GM12872 (cell line): ENCODE measurements around the gene THBD.

ENCODE experiments used
- TF ChIP-seq, protein P1 (sequence below): IDR thresholded peaks from 3 replicates; pipeline ENCODE4 v1.5.1; 2011; ENCODE audit warnings: low read depth, mild to moderate bottlenecking, low read length, moderate library complexity; ENCODE audit not compliant: insufficient read depth

Gene THBD

DNA sequence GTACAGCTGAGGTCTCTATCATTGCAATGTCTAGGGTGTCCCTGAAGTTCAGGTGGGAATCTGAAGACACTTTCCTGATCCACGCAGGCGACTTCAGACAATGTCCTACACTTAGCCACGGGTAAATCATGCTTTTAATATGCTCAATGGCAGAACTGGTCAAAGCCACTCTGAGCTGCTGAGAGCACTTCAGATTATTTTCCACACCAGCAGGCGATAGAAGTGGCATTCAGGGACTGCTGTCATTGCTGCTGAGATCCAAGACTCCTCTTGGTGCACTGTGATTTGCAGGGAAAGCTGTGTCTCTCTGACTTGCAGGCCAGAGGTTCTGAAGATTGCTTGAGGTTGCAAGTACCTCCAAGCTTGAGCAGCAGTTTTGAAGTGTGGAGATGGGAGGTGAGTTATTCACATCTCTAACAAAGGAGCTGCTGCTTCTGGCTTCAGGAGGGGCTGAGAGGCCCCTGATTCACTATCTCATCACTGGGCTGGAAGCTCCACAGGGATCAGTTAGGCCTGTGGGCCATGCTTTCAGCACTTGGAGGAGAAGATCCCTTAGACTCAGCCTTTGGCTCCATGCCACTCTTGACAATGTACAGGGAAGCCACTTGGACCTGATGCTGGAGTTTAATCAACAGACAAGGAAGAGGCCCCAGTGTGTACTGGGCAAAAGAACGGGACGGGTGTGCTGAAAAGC is 17.3 kb downstream of the THBD start:
- TF ChIP-seq, protein P1, sequence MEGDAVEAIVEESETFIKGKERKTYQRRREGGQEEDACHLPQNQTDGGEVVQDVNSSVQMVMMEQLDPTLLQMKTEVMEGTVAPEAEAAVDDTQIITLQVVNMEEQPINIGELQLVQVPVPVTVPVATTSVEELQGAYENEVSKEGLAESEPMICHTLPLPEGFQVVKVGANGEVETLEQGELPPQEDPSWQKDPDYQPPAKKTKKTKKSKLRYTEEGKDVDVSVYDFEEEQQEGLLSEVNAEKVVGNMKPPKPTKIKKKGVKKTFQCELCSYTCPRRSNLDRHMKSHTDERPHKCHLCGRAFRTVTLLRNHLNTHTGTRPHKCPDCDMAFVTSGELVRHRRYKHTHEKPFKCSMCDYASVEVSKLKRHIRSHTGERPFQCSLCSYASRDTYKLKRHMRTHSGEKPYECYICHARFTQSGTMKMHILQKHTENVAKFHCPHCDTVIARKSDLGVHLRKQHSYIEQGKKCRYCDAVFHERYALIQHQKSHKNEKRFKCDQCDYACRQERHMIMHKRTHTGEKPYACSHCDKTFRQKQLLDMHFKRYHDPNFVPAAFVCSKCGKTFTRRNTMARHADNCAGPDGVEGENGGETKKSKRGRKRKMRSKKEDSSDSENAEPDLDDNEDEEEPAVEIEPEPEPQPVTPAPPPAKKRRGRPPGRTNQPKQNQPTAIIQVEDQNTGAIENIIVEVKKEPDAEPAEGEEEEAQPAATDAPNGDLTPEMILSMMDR: no peak

DNA sequence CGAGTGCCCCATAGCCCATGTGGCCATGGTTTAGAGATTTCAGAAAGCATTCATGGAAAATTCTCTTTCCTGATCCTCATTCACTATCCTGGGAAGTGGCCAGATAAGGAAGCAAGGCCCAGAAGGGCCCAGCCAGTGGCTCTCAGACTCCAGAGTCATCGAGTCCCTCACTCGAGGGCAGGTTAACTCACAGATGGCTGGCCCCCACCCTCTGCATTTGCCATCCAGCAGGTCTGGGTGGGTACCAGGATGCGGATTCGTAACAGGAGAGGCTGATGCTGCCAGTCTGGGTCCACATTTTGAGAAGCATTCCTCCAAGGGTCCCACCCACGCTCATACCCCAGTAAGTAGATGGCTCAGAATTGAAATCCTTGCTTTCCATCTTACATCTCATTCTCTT is 18.1 kb downstream of the THBD start:
- TF ChIP-seq, protein P1: no peak

DNA sequence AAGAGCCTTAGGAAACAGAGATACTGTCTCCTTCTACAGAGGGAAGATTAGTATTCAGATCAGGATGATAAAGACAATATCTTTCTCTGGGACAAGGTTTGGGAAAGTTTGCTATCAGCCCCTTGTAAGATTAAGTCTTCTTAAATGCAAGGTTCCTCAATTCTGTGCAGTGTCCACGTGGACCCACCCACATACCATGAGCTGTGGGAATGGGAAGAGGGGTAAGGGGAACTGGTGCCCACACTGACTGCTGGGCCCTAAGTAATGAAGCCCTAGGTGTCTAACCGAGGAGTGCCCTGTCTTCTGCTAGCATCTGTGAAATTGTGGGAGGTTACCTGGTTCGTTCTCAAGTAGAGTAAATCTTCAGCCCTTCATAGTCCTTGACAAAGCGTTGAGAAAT is 20.1 kb downstream of the THBD start:
- TF ChIP-seq, protein P1: no peak

DNA sequence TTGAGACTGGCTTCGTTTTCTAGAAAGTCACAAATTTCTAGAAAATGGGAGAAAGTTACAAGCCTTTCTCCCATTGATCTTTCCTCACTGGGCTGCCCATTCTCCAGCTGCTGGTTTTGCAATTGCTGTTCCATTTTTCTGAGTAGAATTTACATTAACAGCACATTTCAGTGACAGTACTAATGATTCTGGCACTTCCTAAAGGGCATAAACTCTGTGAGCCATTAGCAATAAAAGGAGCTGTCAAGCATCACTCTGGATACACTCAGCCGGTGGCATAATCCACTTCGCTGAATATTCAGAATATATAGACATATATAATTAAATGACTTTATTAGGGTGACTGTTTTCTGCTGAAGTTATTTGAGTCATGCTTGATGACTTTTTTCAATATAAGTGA is 21.1 kb downstream of the THBD start:
- TF ChIP-seq, protein P1: no peak

DNA sequence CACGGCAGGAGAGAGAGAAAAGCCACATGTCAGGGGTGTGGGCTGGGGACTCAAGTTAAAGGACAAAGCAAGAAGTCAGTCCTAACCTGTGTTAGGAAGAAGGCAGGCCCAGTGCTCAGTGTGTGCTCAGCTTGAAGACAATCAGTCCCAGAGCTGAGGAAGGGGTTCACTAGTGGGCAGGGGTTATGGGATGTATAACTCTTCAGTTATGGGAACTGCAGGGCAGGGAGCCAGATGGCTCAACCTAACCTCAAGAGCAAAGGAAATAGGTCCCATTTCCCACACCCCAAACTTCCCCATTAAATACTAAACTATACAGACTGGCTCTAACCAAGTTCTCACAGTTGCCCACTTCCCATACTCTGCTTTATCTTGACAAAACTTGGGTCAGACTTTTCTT is 21.8 kb downstream of the THBD start:
- TF ChIP-seq, protein P1: no peak

DNA sequence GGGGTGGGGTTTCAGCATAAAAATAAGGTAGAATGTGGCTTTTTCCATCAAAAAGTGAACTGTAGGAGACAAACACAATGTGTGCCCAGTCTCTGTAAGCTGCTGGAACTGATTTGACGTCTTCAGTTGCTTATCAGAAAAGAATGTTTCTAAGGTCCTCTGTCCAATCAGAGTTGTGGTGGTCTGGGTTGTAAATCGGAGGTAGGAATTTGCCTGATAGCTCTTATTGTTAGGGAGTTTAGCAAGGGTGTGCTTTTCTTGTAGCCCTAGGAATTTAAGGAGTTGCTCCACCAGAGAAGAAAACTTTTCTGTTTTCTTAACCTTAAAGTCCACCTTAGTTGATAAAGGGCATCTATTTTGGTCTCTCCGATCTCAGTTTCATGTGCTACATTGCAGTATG is 24.8 kb downstream of the THBD start:
- TF ChIP-seq, protein P1: no peak

DNA sequence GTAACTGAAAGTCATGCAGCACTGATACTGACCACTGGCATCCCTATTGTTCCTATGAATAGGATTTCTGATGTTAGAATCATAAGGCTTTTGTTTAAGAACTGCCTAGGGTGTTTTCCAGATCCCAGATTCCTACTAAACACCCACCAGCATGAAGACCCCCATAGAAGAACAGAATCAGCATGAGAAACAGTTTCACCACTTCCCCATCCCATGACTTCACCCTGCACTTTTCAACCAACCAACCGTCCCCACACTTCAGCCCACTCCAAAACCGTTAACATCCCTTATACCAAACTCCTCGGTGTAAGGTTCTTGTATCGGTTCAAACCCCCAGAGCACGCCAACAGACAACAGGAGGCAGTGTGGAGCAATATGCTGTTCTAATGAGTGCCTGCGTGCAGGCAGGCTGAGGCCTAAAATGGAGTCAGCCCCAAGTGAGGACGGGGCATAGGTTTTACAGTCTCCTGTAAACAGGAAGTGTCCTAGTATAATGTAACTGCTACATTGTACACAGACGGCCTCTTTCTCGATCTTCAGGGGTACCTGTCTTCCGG is 25.8 kb downstream of the THBD start:
- TF ChIP-seq, protein P1: no peak
